ENCODE data around the gene WDR1. TPM values are rescaled to one million over a fixed set of nuclear protein-coding genes. Genes with fewer than 3 reads are reported as not detected.

WDR1 gene
- total RNA-seq, 4 donors from 2014 or later = 353 to 530 (median 419) TPM

DNA sequence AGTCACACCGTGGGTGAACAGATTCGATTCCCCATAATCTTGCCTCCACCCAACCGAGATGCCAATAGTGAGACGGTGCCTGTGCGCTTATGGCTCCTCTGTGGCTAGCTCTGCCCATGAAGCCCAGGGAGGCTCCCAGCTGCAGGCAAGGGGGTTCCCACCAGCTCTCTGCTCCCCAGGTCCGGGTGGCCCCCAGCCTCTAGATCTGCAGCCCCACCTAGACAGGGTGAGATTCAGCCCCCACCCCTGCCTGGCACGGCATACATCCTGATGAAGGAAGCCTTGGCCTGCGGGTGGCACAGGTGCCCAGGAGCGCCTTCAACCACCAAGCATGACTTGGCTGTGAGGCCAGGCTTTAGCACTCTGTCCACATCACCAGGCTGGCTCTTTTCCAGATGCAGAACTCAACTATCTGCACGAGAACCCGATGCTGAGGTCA is 40.6 kb downstream of the WDR1 start:
- H3K27me3 ChIP-seq = no peaks in the 10 kb centered on the region
- no peak overlapping the region for H3K4me3 ChIP-seq
- TF ChIP-seq EP300 (IDR thresholded peaks at IDR 0.05) (no peak), POLR2A (IDR thresholded peaks at IDR 0.05) (no peak), POLR2AphosphoS5 (IDR thresholded peaks at IDR 0.05) (no peak)
- TF ChIP-seq, protein P1, sequence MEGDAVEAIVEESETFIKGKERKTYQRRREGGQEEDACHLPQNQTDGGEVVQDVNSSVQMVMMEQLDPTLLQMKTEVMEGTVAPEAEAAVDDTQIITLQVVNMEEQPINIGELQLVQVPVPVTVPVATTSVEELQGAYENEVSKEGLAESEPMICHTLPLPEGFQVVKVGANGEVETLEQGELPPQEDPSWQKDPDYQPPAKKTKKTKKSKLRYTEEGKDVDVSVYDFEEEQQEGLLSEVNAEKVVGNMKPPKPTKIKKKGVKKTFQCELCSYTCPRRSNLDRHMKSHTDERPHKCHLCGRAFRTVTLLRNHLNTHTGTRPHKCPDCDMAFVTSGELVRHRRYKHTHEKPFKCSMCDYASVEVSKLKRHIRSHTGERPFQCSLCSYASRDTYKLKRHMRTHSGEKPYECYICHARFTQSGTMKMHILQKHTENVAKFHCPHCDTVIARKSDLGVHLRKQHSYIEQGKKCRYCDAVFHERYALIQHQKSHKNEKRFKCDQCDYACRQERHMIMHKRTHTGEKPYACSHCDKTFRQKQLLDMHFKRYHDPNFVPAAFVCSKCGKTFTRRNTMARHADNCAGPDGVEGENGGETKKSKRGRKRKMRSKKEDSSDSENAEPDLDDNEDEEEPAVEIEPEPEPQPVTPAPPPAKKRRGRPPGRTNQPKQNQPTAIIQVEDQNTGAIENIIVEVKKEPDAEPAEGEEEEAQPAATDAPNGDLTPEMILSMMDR (IDR thresholded peaks at IDR 0.05) = no peak
- peaks cover 0 to 49% (median 0%) of the 10 kb centered on the region in 3 donors for H3K4me1 ChIP-seq
- WGBS, 2 donors (ENCODE audit: low coverage in 1 of 2) = 37% methylated on average over 4 of the region's 11 CpGs; no CpG with 5 or more reads in 1 of the 2 donors
- peaks cover 0 to 86% of the 10 kb centered on the region in 2 donors for H3K36me3 ChIP-seq
- peak overlapping the region; percentile 7 to 65 (median 61) for H3K27ac ChIP-seq
- H3K9me3 ChIP-seq = no peaks in the 10 kb centered on the region
- ATAC-seq = no peak

DNA sequence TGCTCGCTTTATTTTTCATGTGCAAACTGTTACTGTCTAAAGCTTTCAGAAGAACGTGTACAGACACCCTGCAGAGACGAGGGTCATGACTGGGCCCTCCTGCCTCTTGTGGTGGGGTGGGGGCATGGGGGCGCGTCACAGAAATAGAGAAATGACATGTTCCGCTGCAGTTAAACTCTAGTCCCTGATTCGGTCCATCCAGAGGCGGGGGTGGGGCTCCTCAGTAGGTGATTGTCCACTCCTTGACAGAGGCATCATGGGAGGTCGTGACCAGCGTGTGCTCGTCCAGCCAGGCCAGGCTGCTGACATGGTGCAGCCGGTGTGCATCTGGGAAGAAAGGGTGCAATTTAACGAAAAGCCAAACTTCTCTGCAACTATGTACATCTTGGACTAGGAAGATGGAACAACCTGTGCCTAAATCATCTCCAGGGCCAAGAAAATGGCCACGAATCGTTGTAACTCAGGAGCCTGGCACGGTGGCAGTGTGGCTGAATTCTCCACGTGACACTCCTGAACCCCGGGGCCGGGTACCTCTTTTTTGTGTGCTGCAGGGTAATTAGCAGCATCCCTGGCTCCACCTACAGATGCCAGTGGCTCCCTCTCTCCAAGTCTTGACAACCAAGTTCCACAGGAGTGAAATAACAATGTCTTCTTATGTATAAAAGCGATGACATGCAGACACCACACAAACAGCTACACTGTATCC is 41.3 kb downstream of the WDR1 start:
- Histone ChIP-seq H3K4me3 (no peak overlapping the region), H3K36me3 (peaks cover 0 to 80% of the 10 kb centered on the region in 2 donors), H3K27ac (peak overlapping the region in 3 of 4 donors; percentile 60 to 65 (median 62)), H3K4me1 (peaks cover 0 to 43% (median 0%) of the 10 kb centered on the region in 3 donors), H3K27me3 (no peaks in the 10 kb centered on the region), H3K9me3 (no peaks in the 10 kb centered on the region)
- TF ChIP-seq, protein P1 (IDR thresholded peaks at IDR 0.05) = no peak
- TF ChIP-seq POLR2A (IDR thresholded peaks at IDR 0.05) = no peak
- TF ChIP-seq EP300 (IDR thresholded peaks at IDR 0.05) = no peak
- TF ChIP-seq POLR2AphosphoS5 (IDR thresholded peaks at IDR 0.05) = no peak
- ATAC-seq = no peak
- 65 to 80% methylated on average over 3 to 9 of the region's 20 CpGs for WGBS, 2 donors (ENCODE audit: low coverage in 1 of 2)

DNA sequence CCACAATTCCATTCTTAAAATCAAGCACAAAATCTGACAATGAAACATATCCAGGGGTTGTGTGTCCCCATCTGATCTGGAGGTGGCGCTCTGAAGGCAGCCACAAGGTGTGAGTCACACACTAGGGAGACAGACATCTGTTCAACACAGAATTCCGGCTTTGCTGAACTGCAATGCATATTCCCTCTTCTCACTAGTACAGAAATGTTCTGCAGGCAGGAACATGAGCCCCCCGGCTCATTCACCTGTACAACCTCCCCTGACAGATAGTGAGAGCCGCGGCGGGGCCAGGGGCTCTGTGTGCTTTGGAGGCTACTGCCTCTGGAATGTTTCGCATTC is 41.9 kb downstream of the WDR1 start:
- H3K27ac ChIP-seq = peak overlapping the region in 3 of 4 donors; percentile 60 to 65 (median 62)
- ATAC-seq = no peak

DNA sequence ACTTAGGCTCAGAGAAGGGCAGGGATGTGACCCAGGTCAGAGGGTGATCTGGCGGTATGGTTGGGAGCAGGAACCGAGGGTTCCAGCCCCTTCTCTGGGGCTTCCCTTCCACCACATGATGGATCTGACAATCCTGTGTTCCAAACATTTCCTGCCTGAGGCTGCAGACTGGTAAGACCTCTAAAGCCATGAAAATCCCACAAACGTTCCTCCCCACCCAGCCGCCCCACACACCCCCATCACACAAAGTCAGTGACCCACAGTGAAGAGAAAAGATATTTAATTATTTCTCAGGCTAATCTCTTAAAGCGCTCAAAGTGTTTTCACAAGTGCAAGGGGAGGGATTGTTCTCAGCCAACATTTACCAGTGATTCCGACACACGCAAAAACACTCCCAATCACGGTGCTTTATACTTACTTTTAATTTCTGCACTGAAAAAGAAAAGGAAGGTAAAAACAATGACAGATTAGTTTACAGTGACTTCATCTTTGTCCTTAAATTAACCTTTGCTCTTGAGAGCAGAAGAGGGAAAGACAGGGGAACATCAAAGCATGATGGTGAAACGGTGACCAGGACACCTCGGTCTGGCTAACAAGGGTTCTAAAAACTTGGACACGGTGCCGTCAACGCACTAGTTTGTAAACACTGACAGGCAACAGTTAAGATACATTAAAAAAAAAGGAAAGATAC is 42.4 kb downstream of the WDR1 start:
- TF ChIP-seq POLR2AphosphoS5 (IDR thresholded peaks at IDR 0.05) = no peak
- no peak for TF ChIP-seq EP300 (IDR thresholded peaks at IDR 0.05)
- TF ChIP-seq POLR2A (IDR thresholded peaks at IDR 0.05) = no peak
- TF ChIP-seq, protein P1 (IDR thresholded peaks at IDR 0.05) = no peak
- peak overlapping the region in 3 of 4 donors; percentile 60 to 65 (median 62) for H3K27ac ChIP-seq

More for the DNA sequence above, 41.9 kb downstream of the WDR1 start:
- Histone ChIP-seq H3K9me3 (no peaks in the 10 kb centered on the region), H3K36me3 (peaks cover 0 to 74% of the 10 kb centered on the region in 2 donors), H3K4me1 (peaks cover 0 to 37% (median 0%) of the 10 kb centered on the region in 3 donors), H3K4me3 (no peak overlapping the region), H3K27me3 (no peaks in the 10 kb centered on the region)
- TF ChIP-seq, protein P1 (IDR thresholded peaks at IDR 0.05) = peak in 2 of 4 experiments; percentile 15 to 36
- TF ChIP-seq POLR2A (IDR thresholded peaks at IDR 0.05) (no peak), POLR2AphosphoS5 (IDR thresholded peaks at IDR 0.05) (peak; percentile 24), EP300 (IDR thresholded peaks at IDR 0.05) (no peak)
- 75 to 94% methylated on average over 3 to 4 of the region's 7 CpGs for WGBS, 2 donors (ENCODE audit: low coverage in 1 of 2)

More for the DNA sequence above, 42.4 kb downstream of the WDR1 start:
- WGBS, 2 donors (ENCODE audit: low coverage in 1 of 2) = 81 to 82% methylated on average over 10 to 13 of the region's 13 CpGs
- no peaks in the 10 kb centered on the region for H3K27me3 ChIP-seq
- peaks cover 0 to 73% of the 10 kb centered on the region in 2 donors for H3K36me3 ChIP-seq
- H3K4me3 ChIP-seq = no peak overlapping the region
- ATAC-seq = no peak
- H3K9me3 ChIP-seq = no peaks in the 10 kb centered on the region
- peaks cover 0 to 32% (median 0%) of the 10 kb centered on the region in 3 donors for H3K4me1 ChIP-seq

Measured in gastroesophageal sphincter (tissue), 4 donors.